Uterus (tissue), 2 donors: ENCODE results near the gene PM20D1.
"Not testable (repeated sequence)": the region's sequence is repeated elsewhere in the genome, so short reads cannot be mapped to it uniquely, and the experiment has no call there.

Experiments
- CTCF ChIP-seq, 4 experiments: fragments of 200-600 bp in 2 of 4; fragments of 450-650 bp in 2 of 4; sonication (generic) in 2 of 4; IDR thresholded peaks; one replicate each; pipeline ENCODE4 v1.5.1; 2016 to 2019; ENCODE audit warnings: antibody characterized with exemption in 4 of 4, mild to moderate bottlenecking in 2 of 4, moderate library complexity in 1 of 4
- POLR2A ChIP-seq, 2 donors: fragments of 450-650 bp; IDR thresholded peaks; one replicate each; pipeline ENCODE4 v1.6.1; 2016; ENCODE audit warnings: antibody characterized with exemption in 2 of 2, mild to moderate bottlenecking in 1 of 2, moderate library complexity in 1 of 2

- not testable (repeated sequence) for TF ChIP-seq CTCF, POLR2A (IDR thresholded peaks at IDR 0.05)
Observed at GRCh38 chr1:205894119-205894518, 44.2 kb upstream of the PM20D1 start.
